K562 (cell line): Measurements from ENCODE around the gene TBL2. TPM values are rescaled to one million over a fixed set of nuclear protein-coding genes. Genes with fewer than 3 reads are reported as not detected.

Experiments used
- GABPB2 ChIP-seq: fragments of 250-450 bp; sonication (Bioruptor Pico); conservative IDR thresholded peaks from 2 replicates; pipeline ENCODE4 v1.5.1; 2021; ENCODE audit warnings: mild to moderate bottlenecking
- HNRNPL ChIP-seq: fragments of 200-400 bp; formaldehyde crosslinking; IDR thresholded peaks from 2 replicates; pipeline ENCODE4 v1.6.1; 2017; ENCODE audit warnings: low read depth, mild to moderate bottlenecking, low read length
- JUNB ChIP-seq: fragments of 450-650 bp; formaldehyde crosslinking; conservative IDR thresholded peaks from 2 replicates; pipeline ENCODE4 v1.4.0; 2020; ENCODE audit warnings: mild to moderate bottlenecking
- MED1 ChIP-seq: sonication (generic); formaldehyde crosslinking; IDR thresholded peaks from 2 replicates; pipeline ENCODE4 v1.8.1; 2023; ENCODE audit warnings: missing genetic modification reagents, borderline replicate concordance
- NCOA1 ChIP-seq: fragments of 450-650 bp; IDR thresholded peaks from 2 replicates; pipeline ENCODE4 v1.6.1; 2016; ENCODE audit warnings: low read depth
- PYGO2 ChIP-seq: fragments of 450-650 bp; IDR thresholded peaks from 2 replicates; pipeline ENCODE4 v1.6.1; 2016; ENCODE audit warnings: mild to moderate bottlenecking, missing genetic modification characterization, moderate library complexity, missing compliant biosample characterization
- SPI1 ChIP-seq: IDR thresholded peaks from 2 replicates; pipeline ENCODE4 v1.6.1; 2011; ENCODE audit warnings: low read depth, low read length, control low read depth, borderline replicate concordance
- TFAP4 ChIP-seq: sonication (generic); formaldehyde crosslinking; IDR thresholded peaks from 2 replicates; pipeline ENCODE4 v1.8.0; 2022; ENCODE audit warnings: missing genetic modification reagents, mild to moderate bottlenecking, moderate library complexity, borderline replicate concordance
- ZBTB1 ChIP-seq: sonication (generic); formaldehyde crosslinking; IDR thresholded peaks from 2 replicates; pipeline ENCODE4 v1.8.1; 2023; ENCODE audit warnings: missing genetic modification reagents, low read depth, mild to moderate bottlenecking, borderline replicate concordance
- ZNF212 ChIP-seq: fragments of 450-650 bp; formaldehyde crosslinking; IDR thresholded peaks from 2 replicates; pipeline ENCODE4 v1.4.0; 2020; ENCODE audit warnings: mild to moderate bottlenecking
- ZNF277 ChIP-seq: fragments of 250-450 bp; sonication (Bioruptor Pico); IDR thresholded peaks from 2 replicates; pipeline ENCODE4 v1.8.0; 2022; ENCODE audit warnings: inconsistent platforms, mild to moderate bottlenecking, moderate library complexity, borderline replicate concordance
- ZNF280B ChIP-seq: fragments of 250-450 bp; sonication (Bioruptor Pico); IDR thresholded peaks from 2 replicates; pipeline ENCODE4 v1.5.1; 2021; ENCODE audit warnings: mild to moderate bottlenecking
- ZNF77 ChIP-seq: fragments of 250-450 bp; sonication (Bioruptor Pico); IDR thresholded peaks from 2 replicates; pipeline ENCODE4 v1.5.0; 2020
- polyA plus RNA-seq, 8 experiments: library from polyadenylated mRNA; depleted of rRNA in 4 of 8; stranded (reverse) in 5 of 8; unstranded in 3 of 8; fragments of >200 nt; fragmentation: Nextera tagmentation in 2 of 8; fragmentation: Illumina TruSeq in 1 of 8; extraction: Ambion mirVana in 2 of 8; extraction: Trizol in 1 of 8; gene quantifications; 2 replicates each; pipeline versions ENCODE4 v1.2.1 to v1.2.3, GENCODE V29; 2011 to 2014; ENCODE audit warnings: inconsistent platforms in 1 of 8, missing spikeins in 1 of 8
- total RNA-seq, 7 experiments: library from RNA; depleted of rRNA in 6 of 7; stranded (reverse); fragments of >200 nt in 6 of 7; fragmentation: Illumina TruSeq in 2 of 7; extraction: Trizol in 2 of 7; gene quantifications; 2 replicates each; pipeline versions ENCODE4 v1.2.1 to v1.2.3, GENCODE V29; 2011 to 2021; ENCODE audit warnings: low replicate concordance in 1 of 7
- TF ChIP-seq, protein P1 (sequence below): fragments of 250-450 bp; sonication (Bioruptor Pico); IDR thresholded peaks from 2 replicates; pipeline ENCODE4 v1.4.0; 2020; ENCODE audit warnings: mild to moderate bottlenecking, moderate library complexity, borderline replicate concordance
- TF ChIP-seq, protein P2 (sequence below): fragments of 450-650 bp; conservative IDR thresholded peaks from 2 replicates; pipeline ENCODE4 v1.6.1; 2016; ENCODE audit warnings: missing genetic modification characterization, low read depth, mild to moderate bottlenecking, missing compliant biosample characterization, moderate library complexity
- TF ChIP-seq, protein P3 (sequence below): fragments of 250-450 bp; sonication (Bioruptor Pico); IDR thresholded peaks from 2 replicates; pipeline ENCODE4 v1.9.0; 2021; ENCODE audit warnings: mild to moderate bottlenecking, inconsistent platforms

The TBL2 gene
- total and polyA plus RNA-seq, 9 of the 15 experiments (the other 6 are each of a cell fraction or from before 2014, with no cell fraction given) = 2.5 to 123 (median 49.2) TPM

DNA sequence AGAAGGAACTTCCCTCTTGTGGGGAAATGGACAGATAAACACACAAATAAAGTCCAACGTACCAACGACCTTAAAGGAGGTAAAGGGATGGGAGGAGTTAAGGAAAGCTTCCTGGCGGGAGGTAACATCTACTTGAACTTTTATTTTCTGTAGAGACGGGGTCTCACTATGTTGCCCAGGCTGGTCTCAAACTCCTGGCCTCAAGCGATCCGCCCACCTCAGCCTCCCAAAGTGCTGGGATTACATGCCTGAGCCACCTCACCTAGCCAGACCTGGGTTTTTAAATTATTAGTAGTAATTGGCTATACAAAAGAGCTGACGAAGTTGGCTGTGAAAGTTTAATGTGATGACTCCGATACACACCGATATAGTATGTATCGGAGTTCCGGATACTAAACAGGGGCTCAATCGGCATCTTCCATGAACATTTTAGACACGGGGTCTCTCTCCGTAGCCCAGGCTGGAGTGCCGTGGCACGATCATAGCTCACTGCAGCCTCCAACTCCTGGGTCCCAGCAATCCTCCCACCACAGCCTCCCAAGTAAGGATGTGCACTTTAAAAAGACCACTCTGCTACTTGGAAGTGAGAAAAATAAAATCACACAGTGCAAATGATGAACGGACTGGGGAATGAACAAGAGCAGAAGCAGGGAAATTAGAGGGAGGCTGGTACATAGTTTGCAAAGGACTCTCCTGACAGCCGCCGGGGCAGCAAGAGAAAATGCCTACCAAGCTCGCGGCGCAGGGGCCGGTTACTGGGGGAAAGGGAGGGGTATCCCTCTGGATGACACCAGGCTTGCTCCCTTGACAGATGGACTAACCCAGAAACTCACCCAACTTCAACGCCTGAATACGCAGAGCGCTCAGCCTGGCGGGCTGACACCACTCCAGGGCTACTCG, 21.9 kb downstream of the TBL2 start (continued):
- TF ChIP-seq ZNF280B (CRISPR knock-in tag) (no peak), TFAP4 (CRISPR knock-in tag) (peak; percentile 77), GABPB2 (CRISPR knock-in tag) (no peak), ZBTB1 (CRISPR knock-in tag) (no peak), PYGO2 (no peak), ZNF212 (CRISPR knock-in tag) (0 out of 2 replicates have a peak, but pooled peaks have one; percentile 21), ZNF77 (CRISPR knock-in tag) (no peak), HNRNPL (no peak), SPI1 (0 out of 2 replicates have a peak, but pooled peaks have one; percentile 18), JUNB (CRISPR knock-in tag) (no peak), NCOA1 (no peak), ZNF277 (no peak), MED1 (CRISPR knock-in tag) (no peak)
- TF ChIP-seq, protein P1, sequence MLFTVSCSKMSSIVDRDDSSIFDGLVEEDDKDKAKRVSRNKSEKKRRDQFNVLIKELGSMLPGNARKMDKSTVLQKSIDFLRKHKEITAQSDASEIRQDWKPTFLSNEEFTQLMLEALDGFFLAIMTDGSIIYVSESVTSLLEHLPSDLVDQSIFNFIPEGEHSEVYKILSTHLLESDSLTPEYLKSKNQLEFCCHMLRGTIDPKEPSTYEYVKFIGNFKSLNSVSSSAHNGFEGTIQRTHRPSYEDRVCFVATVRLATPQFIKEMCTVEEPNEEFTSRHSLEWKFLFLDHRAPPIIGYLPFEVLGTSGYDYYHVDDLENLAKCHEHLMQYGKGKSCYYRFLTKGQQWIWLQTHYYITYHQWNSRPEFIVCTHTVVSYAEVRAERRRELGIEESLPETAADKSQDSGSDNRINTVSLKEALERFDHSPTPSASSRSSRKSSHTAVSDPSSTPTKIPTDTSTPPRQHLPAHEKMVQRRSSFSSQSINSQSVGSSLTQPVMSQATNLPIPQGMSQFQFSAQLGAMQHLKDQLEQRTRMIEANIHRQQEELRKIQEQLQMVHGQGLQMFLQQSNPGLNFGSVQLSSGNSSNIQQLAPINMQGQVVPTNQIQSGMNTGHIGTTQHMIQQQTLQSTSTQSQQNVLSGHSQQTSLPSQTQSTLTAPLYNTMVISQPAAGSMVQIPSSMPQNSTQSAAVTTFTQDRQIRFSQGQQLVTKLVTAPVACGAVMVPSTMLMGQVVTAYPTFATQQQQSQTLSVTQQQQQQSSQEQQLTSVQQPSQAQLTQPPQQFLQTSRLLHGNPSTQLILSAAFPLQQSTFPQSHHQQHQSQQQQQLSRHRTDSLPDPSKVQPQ (CRISPR knock-in tag) = no peak
- TF ChIP-seq, protein P2, sequence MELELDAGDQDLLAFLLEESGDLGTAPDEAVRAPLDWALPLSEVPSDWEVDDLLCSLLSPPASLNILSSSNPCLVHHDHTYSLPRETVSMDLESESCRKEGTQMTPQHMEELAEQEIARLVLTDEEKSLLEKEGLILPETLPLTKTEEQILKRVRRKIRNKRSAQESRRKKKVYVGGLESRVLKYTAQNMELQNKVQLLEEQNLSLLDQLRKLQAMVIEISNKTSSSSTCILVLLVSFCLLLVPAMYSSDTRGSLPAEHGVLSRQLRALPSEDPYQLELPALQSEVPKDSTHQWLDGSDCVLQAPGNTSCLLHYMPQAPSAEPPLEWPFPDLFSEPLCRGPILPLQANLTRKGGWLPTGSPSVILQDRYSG (tag) = no peak
- TF ChIP-seq, protein P3, sequence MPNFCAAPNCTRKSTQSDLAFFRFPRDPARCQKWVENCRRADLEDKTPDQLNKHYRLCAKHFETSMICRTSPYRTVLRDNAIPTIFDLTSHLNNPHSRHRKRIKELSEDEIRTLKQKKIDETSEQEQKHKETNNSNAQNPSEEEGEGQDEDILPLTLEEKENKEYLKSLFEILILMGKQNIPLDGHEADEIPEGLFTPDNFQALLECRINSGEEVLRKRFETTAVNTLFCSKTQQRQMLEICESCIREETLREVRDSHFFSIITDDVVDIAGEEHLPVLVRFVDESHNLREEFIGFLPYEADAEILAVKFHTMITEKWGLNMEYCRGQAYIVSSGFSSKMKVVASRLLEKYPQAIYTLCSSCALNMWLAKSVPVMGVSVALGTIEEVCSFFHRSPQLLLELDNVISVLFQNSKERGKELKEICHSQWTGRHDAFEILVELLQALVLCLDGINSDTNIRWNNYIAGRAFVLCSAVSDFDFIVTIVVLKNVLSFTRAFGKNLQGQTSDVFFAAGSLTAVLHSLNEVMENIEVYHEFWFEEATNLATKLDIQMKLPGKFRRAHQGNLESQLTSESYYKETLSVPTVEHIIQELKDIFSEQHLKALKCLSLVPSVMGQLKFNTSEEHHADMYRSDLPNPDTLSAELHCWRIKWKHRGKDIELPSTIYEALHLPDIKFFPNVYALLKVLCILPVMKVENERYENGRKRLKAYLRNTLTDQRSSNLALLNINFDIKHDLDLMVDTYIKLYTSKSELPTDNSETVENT (CRISPR knock-in tag) = no peak
